B cell (primary cell): ENCODE measurements around the gene SGPP2.

Experiments
- CTCF ChIP-seq: fragments of 200-600 bp; IDR thresholded peaks from one replicate; pipeline ENCODE4 v1.8.0; 2022; ENCODE audit warnings: antibody characterized with exemption, mild to moderate bottlenecking
- EZH2 ChIP-seq: IDR thresholded peaks from 2 replicates; pipeline ENCODE4 v1.6.1; 2012; ENCODE audit warnings: borderline replicate concordance, low read depth, mild to moderate bottlenecking, moderate library complexity, low read length; ENCODE audit not compliant: insufficient read depth, poor library complexity, severe bottlenecking

DNA sequence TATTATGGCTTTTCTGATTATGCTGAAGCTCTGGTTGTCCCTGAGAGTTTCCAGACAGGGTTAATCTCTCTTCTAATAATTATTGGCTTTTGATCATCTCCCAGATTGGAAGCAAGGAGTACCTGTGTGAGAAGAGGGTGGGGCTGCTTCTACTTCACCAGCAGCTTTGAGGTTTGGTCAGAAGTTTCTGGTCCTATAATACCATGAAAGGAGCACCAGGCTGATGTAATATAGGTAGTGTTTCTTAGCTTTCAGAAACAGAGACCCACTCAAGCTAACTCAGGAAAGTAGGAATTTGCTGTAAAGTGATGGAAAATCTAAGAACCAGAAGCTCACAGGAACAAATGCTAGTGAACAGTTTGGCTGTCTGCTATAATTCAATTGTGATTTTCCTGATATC lies 57.6 kb downstream of the SGPP2 start:
- TF ChIP-seq CTCF (no peak), EZH2 (no peak)
